ENCODE measurements around the gene RRP1B.
A peak's percentile ranks its signal among the peaks of the same experiment; 100 is the strongest.

RRP1B gene

GRCh38 chr21:43687566-43688399 is 28.4 kb downstream of the RRP1B start:
- peaks cover 0 to 65% (median 47%) of the 10 kb centered on the region in 11 experiments; a peak in 17 of 22 replicates for H4K20me1 ChIP-seq
- no peaks in the 10 kb centered on the region for H3K27me3 ChIP-seq
- H3K4me2 ChIP-seq = peak overlapping the region; percentile 51 to 78 (median 71)
- peak overlapping the region; percentile 5 to 51 (median 43); a peak in 17 of 22 replicates for H3K27ac ChIP-seq
- no peaks in the 10 kb centered on the region for H3K9me3 ChIP-seq (replicated peaks in 1 of 11)
- H3K9ac ChIP-seq = peak overlapping the region in 8 of 11 experiments; percentile 2 to 46 (median 32); a peak in 11 of 22 replicates
- H3K4me1 ChIP-seq = peaks cover 19 to 60% (median 31%) of the 10 kb centered on the region in 10 experiments
- H3K4me3 ChIP-seq = no peak overlapping the region
- H3K36me3 ChIP-seq = peaks cover 80 to 100% (median 100%) of the 10 kb centered on the region in 11 experiments
- no peak for TF ChIP-seq Cebpa-rat (IDR thresholded peaks at IDR 0.05)

- H3K27me3 ChIP-seq = no peaks in the 10 kb centered on the region
Measured at GRCh38 chr21:43688906-43689305, 29.5 kb downstream of the RRP1B start.

GRCh38 chr21:43689556-43690337 is 30.4 kb downstream of the RRP1B start:
- no peak overlapping the region for H3K4me2 ChIP-seq
- peaks cover 88 to 100% (median 100%) of the 10 kb centered on the region in 11 experiments for H3K36me3 ChIP-seq
- no peaks in the 10 kb centered on the region for H3K27me3 ChIP-seq
- no peak overlapping the region for H3K27ac ChIP-seq
- H4K20me1 ChIP-seq = peaks cover 0 to 80% (median 54%) of the 10 kb centered on the region in 11 experiments; a peak in 18 of 22 replicates
- no peak overlapping the region for H3K4me3 ChIP-seq
- no peak overlapping the region for H3K9ac ChIP-seq
- TF ChIP-seq Cebpa-rat (IDR thresholded peaks at IDR 0.05) = no peak
- no peaks in the 10 kb centered on the region for H3K9me3 ChIP-seq (replicated peaks in 1 of 11)
- H3K4me1 ChIP-seq = peaks cover 19 to 43% (median 28%) of the 10 kb centered on the region in 10 experiments

More at GRCh38 chr21:43688906-43689305, 29.5 kb downstream of the RRP1B start:
- Histone ChIP-seq H3K4me1 (peaks cover 19 to 52% (median 31%) of the 10 kb centered on the region in 10 experiments), H3K4me2 (peak overlapping the region in 4 of 11 experiments; percentile 21 to 78 (median 64); a peak in 3 of 22 replicates), H3K9ac (0 out of 22 replicates have a peak overlapping the region, but pooled peaks of 1 of the 11 experiments have one; percentile 26), H3K27ac (peak overlapping the region in 1 of 11 experiments; percentile 51; a peak in 1 of 22 replicates), H3K36me3 (peaks cover 82 to 100% (median 100%) of the 10 kb centered on the region in 11 experiments), H3K9me3 (replicated peaks in 1 of 11) (no peaks in the 10 kb centered on the region), H3K4me3 (no peak overlapping the region), H4K20me1 (peaks cover 0 to 76% (median 47%) of the 10 kb centered on the region in 11 experiments; a peak in 17 of 22 replicates)
- TF ChIP-seq Cebpa-rat (IDR thresholded peaks at IDR 0.05) = no peak

GRCh38 chr21:43690346-43690745 is 31.0 kb downstream of the RRP1B start:
- no peak overlapping the region for H3K27ac ChIP-seq
- H3K9ac ChIP-seq = peak overlapping the region in 1 of 11 experiments; percentile 19; a peak in 1 of 22 replicates
- H3K27me3 ChIP-seq = no peaks in the 10 kb centered on the region
- H4K20me1 ChIP-seq = peaks cover 0 to 74% (median 50%) of the 10 kb centered on the region in 11 experiments; a peak in 18 of 22 replicates
- peaks cover 88 to 100% (median 100%) of the 10 kb centered on the region in 11 experiments for H3K36me3 ChIP-seq
- H3K4me3 ChIP-seq = no peak overlapping the region
- H3K4me1 ChIP-seq = peaks cover 19 to 37% (median 28%) of the 10 kb centered on the region in 10 experiments
- H3K9me3 ChIP-seq (replicated peaks in 1 of 11) = no peaks in the 10 kb centered on the region
- TF ChIP-seq Cebpa-rat (IDR thresholded peaks at IDR 0.05) = no peak
- H3K4me2 ChIP-seq = no peak overlapping the region

- peaks cover 87 to 100% (median 100%) of the 10 kb centered on the region in 11 experiments for H3K36me3 ChIP-seq
- TF ChIP-seq Cebpa-rat (IDR thresholded peaks at IDR 0.05) = no peak
Measured at GRCh38 chr21:43691086-43691795, 31.9 kb downstream of the RRP1B start.

GRCh38 chr21:43691801-43692200 is 32.4 kb downstream of the RRP1B start:
- Histone ChIP-seq H3K9ac (no peak overlapping the region), H3K4me1 (peaks cover 17 to 30% (median 22%) of the 10 kb centered on the region in 10 experiments), H4K20me1 (peaks cover 0 to 65% (median 44%) of the 10 kb centered on the region in 11 experiments; a peak in 18 of 22 replicates), H3K36me3 (peaks cover 87 to 100% (median 100%) of the 10 kb centered on the region in 11 experiments), H3K9me3 (replicated peaks in 1 of 11) (no peaks in the 10 kb centered on the region), H3K27me3 (no peaks in the 10 kb centered on the region), H3K27ac (no peak overlapping the region), H3K4me3 (no peak overlapping the region), H3K4me2 (no peak overlapping the region)
- TF ChIP-seq Cebpa-rat (IDR thresholded peaks at IDR 0.05) = no peak

More at GRCh38 chr21:43691086-43691795, 31.9 kb downstream of the RRP1B start:
- Histone ChIP-seq H3K9me3 (replicated peaks in 1 of 11) (no peaks in the 10 kb centered on the region), H3K9ac (0 out of 22 replicates have a peak overlapping the region, but pooled peaks of 1 of the 11 experiments have one; percentile 3), H4K20me1 (peaks cover 0 to 70% (median 46%) of the 10 kb centered on the region in 11 experiments; a peak in 18 of 22 replicates), H3K4me1 (peaks cover 19 to 36% (median 27%) of the 10 kb centered on the region in 10 experiments), H3K27ac (no peak overlapping the region), H3K4me2 (no peak overlapping the region), H3K4me3 (no peak overlapping the region), H3K27me3 (no peaks in the 10 kb centered on the region)

GRCh38 chr21:43692949-43693348 is 33.6 kb downstream of the RRP1B start:
- no peak overlapping the region for H3K9ac ChIP-seq
- no peak overlapping the region for H3K4me2 ChIP-seq
- no peaks in the 10 kb centered on the region for H3K9me3 ChIP-seq (replicated peaks in 1 of 11)
- no peaks in the 10 kb centered on the region for H3K27me3 ChIP-seq
- H3K4me1 ChIP-seq = peaks cover 6 to 19% (median 12%) of the 10 kb centered on the region in 10 experiments
- peaks cover 83 to 95% (median 92%) of the 10 kb centered on the region in 11 experiments for H3K36me3 ChIP-seq
- no peak overlapping the region for H3K27ac ChIP-seq
- H4K20me1 ChIP-seq = peaks cover 0 to 53% (median 32%) of the 10 kb centered on the region in 11 experiments; a peak in 17 of 22 replicates
- no peak overlapping the region for H3K4me3 ChIP-seq
- TF ChIP-seq Cebpa-rat (IDR thresholded peaks at IDR 0.05) = no peak

- H3K4me2 ChIP-seq = no peak overlapping the region
- no peak for TF ChIP-seq Cebpa-rat (IDR thresholded peaks at IDR 0.05)
- H3K27ac ChIP-seq = no peak overlapping the region
- no peaks in the 10 kb centered on the region for H3K27me3 ChIP-seq
- peaks cover 81 to 85% (median 83%) of the 10 kb centered on the region in 11 experiments for H3K36me3 ChIP-seq
- H4K20me1 ChIP-seq = peaks cover 0 to 43% (median 22%) of the 10 kb centered on the region in 11 experiments; a peak in 17 of 22 replicates
- H3K9ac ChIP-seq = no peak overlapping the region
- peaks cover 0 to 9% (median 2%) of the 10 kb centered on the region in 10 experiments; a peak in 12 of 20 replicates for H3K4me1 ChIP-seq
- H3K4me3 ChIP-seq = no peak overlapping the region
- no peaks in the 10 kb centered on the region for H3K9me3 ChIP-seq (replicated peaks in 1 of 11)
Measured at GRCh38 chr21:43693981-43694380, 34.6 kb downstream of the RRP1B start.
